C4-2B (cell line): Measurements from ENCODE around the gene TEX26.

Experiments used
- ZFX ChIP-seq: fragments of 450-650 bp; IDR thresholded peaks from 2 replicates; pipeline ENCODE4 v1.6.1; 2017
- TF ChIP-seq, protein P1 (sequence below): fragments of 450-650 bp; conservative IDR thresholded peaks from 2 replicates; pipeline ENCODE4 v1.5.1; 2017; ENCODE audit warnings: mild to moderate bottlenecking

DNA sequence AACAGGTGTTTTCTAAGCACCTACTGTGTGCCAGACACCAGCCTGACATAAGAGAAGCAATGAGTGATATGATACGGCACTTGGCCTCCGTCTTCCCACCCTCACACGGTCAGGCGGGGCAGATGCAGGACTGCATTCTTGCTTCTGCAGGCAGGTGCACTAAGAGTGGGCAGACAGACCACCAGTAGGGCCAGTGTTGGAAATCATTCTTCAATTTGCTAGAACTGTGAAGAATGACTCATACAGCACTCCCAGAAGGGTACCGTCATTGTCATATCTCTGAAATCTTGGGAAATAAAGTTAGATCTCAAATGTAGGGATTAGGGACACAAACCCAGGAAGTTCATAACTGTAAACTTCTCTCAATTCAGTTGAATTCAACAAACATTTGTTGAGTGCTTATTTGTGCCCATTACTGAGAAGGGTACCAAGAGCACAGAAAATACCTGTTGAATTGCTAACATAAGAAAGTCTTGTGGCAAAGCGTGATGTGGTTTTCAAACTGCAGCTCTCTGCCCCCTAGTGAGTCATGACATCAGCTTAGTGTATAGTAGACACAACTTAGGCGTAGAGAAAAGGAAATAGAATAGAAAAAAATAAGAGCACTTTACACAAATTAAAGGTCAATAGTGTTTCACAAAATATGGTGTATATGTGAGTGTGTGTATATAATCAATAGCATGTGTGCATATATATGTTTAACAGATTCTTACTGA, 76.1 kb downstream of the TEX26 start:
- TF ChIP-seq, protein P1, sequence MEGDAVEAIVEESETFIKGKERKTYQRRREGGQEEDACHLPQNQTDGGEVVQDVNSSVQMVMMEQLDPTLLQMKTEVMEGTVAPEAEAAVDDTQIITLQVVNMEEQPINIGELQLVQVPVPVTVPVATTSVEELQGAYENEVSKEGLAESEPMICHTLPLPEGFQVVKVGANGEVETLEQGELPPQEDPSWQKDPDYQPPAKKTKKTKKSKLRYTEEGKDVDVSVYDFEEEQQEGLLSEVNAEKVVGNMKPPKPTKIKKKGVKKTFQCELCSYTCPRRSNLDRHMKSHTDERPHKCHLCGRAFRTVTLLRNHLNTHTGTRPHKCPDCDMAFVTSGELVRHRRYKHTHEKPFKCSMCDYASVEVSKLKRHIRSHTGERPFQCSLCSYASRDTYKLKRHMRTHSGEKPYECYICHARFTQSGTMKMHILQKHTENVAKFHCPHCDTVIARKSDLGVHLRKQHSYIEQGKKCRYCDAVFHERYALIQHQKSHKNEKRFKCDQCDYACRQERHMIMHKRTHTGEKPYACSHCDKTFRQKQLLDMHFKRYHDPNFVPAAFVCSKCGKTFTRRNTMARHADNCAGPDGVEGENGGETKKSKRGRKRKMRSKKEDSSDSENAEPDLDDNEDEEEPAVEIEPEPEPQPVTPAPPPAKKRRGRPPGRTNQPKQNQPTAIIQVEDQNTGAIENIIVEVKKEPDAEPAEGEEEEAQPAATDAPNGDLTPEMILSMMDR = no peak
- no peak for TF ChIP-seq ZFX
